ENCODE data around the gene BARHL2. TPM values are rescaled to one million over a fixed set of nuclear protein-coding genes. Genes with fewer than 3 reads are reported as not detected.

BARHL2 gene
- polyA plus RNA-seq, 1 donor = not detected

DNA sequence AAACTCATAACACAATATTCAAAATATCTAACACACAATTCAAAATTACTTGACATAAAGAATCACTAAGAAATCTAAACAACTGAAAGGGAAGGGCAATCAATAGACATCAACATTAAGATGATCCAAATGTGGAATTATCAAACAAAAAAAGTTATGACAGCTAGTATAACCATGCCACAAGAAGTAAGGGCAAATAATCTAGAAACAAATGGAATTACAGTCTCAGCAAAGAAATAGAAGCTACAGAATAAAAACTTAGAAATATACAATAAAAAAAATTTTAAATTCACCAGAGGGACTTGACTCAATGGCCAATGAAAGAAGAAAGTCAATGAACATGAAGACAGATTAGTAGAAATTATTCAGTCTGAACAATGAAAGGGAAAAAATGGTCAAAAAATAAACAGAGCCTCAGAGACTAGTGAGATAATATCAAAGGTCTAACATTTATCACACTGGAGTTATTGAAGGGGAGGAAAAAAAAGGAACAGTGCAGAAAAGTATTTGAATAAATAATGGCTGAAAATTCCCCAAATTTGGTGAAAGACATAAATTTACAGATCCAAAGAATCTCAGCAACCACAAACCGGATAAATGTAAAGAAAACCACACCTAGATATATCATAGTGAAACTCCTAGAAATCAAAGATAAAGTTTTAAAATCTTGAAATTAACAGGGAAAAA, 41.8 kb downstream of the BARHL2 start:
- peaks cover 7% of the 10 kb centered on the region for H3K9me3 ChIP-seq (ENCODE audit: control insufficient read depth, low read depth, low read length)
- no peaks in the 10 kb centered on the region for H3K4me1 ChIP-seq (ENCODE audit: control insufficient read depth, insufficient read depth, low read length)
- no peak overlapping the region for H3K27ac ChIP-seq (ENCODE audit: low read length)
- H3K4me3 ChIP-seq (ENCODE audit: low read length) = no peak overlapping the region
- DNase-seq = no peak
- 100% methylated on average over 1 of the region's 1 CpG for WGBS (ENCODE audit: insufficient coverage, low lambda C conversion rate)
- no peaks in the 10 kb centered on the region for H3K36me3 ChIP-seq (ENCODE audit: control insufficient read depth, insufficient read depth, low read length)
- no peaks in the 10 kb centered on the region for H3K27me3 ChIP-seq (ENCODE audit: control insufficient read depth, insufficient read depth, low read length)

DNA sequence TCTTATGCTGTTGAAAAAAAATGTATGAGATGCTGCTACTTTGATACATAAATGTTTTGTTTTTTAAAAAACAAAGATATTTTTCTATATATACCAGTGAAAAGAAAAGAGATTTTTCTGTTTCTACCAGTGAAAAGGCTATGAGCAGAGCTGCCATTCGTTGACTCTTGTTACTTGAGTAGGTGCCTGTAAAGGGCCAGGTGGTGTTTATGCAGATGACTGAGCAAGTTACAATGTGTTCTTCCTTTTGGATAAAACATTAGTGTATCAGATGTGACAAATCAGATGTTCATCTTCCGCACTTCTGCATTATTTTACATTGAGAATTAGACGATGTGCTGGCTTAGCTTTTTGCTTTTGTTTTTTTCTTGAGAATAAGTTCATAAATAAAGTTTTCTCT, 45.4 kb downstream of the BARHL2 start:
- Histone ChIP-seq H3K4me3 (ENCODE audit: low read length) (no peak overlapping the region), H3K27ac (ENCODE audit: low read length) (no peak overlapping the region), H3K4me1 (ENCODE audit: control insufficient read depth, insufficient read depth, low read length) (no peaks in the 10 kb centered on the region), H3K36me3 (ENCODE audit: control insufficient read depth, insufficient read depth, low read length) (no peaks in the 10 kb centered on the region), H3K9me3 (ENCODE audit: control insufficient read depth, low read depth, low read length) (peaks cover 7% of the 10 kb centered on the region), H3K27me3 (ENCODE audit: control insufficient read depth, insufficient read depth, low read length) (no peaks in the 10 kb centered on the region)
- 80% methylated on average over 1 of the region's 3 CpGs for WGBS (ENCODE audit: insufficient coverage, low lambda C conversion rate)
- DNase-seq = no peak

DNA sequence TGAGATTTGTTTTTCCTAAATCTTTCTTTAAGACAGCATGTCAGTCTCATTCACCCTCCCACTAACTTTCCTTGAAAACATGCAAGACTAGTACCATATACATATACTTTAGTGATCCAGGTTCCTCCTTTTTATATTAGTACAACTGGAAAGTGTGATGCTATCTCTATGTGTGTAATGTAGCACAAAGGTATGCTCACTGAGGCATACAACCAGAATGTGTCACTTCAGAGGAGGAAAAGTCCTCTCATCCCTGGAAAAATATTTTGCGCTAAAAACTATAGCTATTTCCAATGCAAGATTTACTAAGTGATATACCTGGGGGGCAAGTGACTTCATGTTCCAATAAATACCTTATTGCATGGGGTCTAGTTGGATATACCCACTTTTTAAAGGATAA, 45.9 kb downstream of the BARHL2 start:
- no peak overlapping the region for H3K4me3 ChIP-seq (ENCODE audit: low read length)
- no peak for DNase-seq
- WGBS (ENCODE audit: insufficient coverage, low lambda C conversion rate) = no CpG with 5 or more reads among the region's 1 CpG
- peaks cover 7% of the 10 kb centered on the region for H3K9me3 ChIP-seq (ENCODE audit: control insufficient read depth, low read depth, low read length)
- H3K27me3 ChIP-seq (ENCODE audit: control insufficient read depth, insufficient read depth, low read length) = no peaks in the 10 kb centered on the region
- H3K27ac ChIP-seq (ENCODE audit: low read length) = no peak overlapping the region
- no peaks in the 10 kb centered on the region for H3K36me3 ChIP-seq (ENCODE audit: control insufficient read depth, insufficient read depth, low read length)
- H3K4me1 ChIP-seq (ENCODE audit: control insufficient read depth, insufficient read depth, low read length) = no peaks in the 10 kb centered on the region
